AG04450 (cell line): ENCODE data around the gene SLC5A10. TPM values are rescaled to one million over a fixed set of nuclear protein-coding genes. Genes with fewer than 3 reads are reported as not detected.

Experiments used
- CTCF ChIA-PET: fragments of 300-600, 350-600 bp; formaldehyde crosslinking; extraction: SDS; loops from one replicate; lab custom pipeline; 2022; ENCODE audit warnings: antibody characterized with exemption, inconsistent platforms; lab: Charles Lee
- POLR2A ChIA-PET: fragments of 350-600 bp; formaldehyde crosslinking; extraction: SDS; loops from one replicate; lab custom pipeline; 2021; ENCODE audit warnings: antibody characterized with exemption, inconsistent platforms; lab: Yijun Ruan, JAX
- DNase-seq: peaks from one replicate; pipeline ENCODE4 v3.0.0-alpha.2; 2011; ENCODE audit warnings: low read depth, low spot score
- H3K27ac ChIP-seq: one replicate; pipeline ENCODE4 v1.5.1; 2012; ENCODE audit warnings: low read depth, low read length, control low read depth
- H3K27me3 ChIP-seq: one replicate; pipeline ENCODE4 v1.6.0; 2012; ENCODE audit warnings: low read length; ENCODE audit not compliant: control insufficient read depth, insufficient read depth
- H3K4me3 ChIP-seq: 2 replicates; pipeline ENCODE4 v1.5.1; 2011; ENCODE audit warnings: mild to moderate bottlenecking, low read depth, low read length, control low read depth
- H3K9me3 ChIP-seq: 2 replicates; pipeline ENCODE4 v1.5.1; 2012; ENCODE audit warnings: low read length; ENCODE audit not compliant: control insufficient read depth, insufficient read depth
- polyA plus RNA-seq: library from polyadenylated mRNA; depleted of rRNA; stranded (reverse); fragments of >200 nt; gene quantifications from 2 replicates; pipeline ENCODE4 v1.2.3, GENCODE V29; 2011
- TF ChIP-seq, protein P1 (sequence below): IDR thresholded peaks from 2 replicates; pipeline ENCODE4 v1.5.1; 2011; ENCODE audit warnings: low read depth, low read length, control low read depth, inconsistent platforms

Gene SLC5A10
- polyA plus RNA-seq, 1 experiment, result not detected

GRCh38 chr17:19005789-19006430 lies 53.9 kb downstream of the SLC5A10 start:
- CTCF ChIA-PET, result no interaction called here
- TF ChIP-seq, protein P1, sequence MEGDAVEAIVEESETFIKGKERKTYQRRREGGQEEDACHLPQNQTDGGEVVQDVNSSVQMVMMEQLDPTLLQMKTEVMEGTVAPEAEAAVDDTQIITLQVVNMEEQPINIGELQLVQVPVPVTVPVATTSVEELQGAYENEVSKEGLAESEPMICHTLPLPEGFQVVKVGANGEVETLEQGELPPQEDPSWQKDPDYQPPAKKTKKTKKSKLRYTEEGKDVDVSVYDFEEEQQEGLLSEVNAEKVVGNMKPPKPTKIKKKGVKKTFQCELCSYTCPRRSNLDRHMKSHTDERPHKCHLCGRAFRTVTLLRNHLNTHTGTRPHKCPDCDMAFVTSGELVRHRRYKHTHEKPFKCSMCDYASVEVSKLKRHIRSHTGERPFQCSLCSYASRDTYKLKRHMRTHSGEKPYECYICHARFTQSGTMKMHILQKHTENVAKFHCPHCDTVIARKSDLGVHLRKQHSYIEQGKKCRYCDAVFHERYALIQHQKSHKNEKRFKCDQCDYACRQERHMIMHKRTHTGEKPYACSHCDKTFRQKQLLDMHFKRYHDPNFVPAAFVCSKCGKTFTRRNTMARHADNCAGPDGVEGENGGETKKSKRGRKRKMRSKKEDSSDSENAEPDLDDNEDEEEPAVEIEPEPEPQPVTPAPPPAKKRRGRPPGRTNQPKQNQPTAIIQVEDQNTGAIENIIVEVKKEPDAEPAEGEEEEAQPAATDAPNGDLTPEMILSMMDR, result no peak
- no peak overlapping the region for H3K4me3 ChIP-seq
- POLR2A ChIA-PET, result no interaction called here
- H3K9me3 ChIP-seq, result no peaks in the 10 kb centered on the region; the same call in 1 of the 2 replicates
- H3K27me3 ChIP-seq, result no peaks in the 10 kb centered on the region
- H3K27ac ChIP-seq, result no peak overlapping the region
- no peak for DNase-seq

- ChIA-PET CTCF (no interaction called here), POLR2A (no interaction called here)
Observed at GRCh38 chr17:19006698-19007097, 54.7 kb downstream of the SLC5A10 start.

GRCh38 chr17:19009970-19010369 lies 58.0 kb downstream of the SLC5A10 start:
- TF ChIP-seq, protein P1, result no peak
- Histone ChIP-seq H3K27me3 (no peaks in the 10 kb centered on the region), H3K27ac (no peak overlapping the region), H3K9me3 (no peaks in the 10 kb centered on the region; the same call in 1 of the 2 replicates), H3K4me3 (no peak overlapping the region)
- no peak for DNase-seq
- ChIA-PET POLR2A (no interaction called here), CTCF (no interaction called here)

More at GRCh38 chr17:19006698-19007097, 54.7 kb downstream of the SLC5A10 start:
- TF ChIP-seq, protein P1, result no peak
- Histone ChIP-seq H3K4me3 (no peak overlapping the region), H3K9me3 (no peaks in the 10 kb centered on the region; the same call in 1 of the 2 replicates), H3K27me3 (no peaks in the 10 kb centered on the region), H3K27ac (no peak overlapping the region)
- DNase-seq, result no peak

GRCh38 chr17:19010729-19011505 lies 59.0 kb downstream of the SLC5A10 start:
- ChIA-PET POLR2A (interaction anchor here (0.5 kb wide), 1 partner anchor 1056 kb away, joined by 4 read pairs; no protein-coding TSS in a partner anchor), CTCF (interaction anchor here (0.9 kb wide), 1 partner anchor 50 kb away, joined by 3 read pairs; no protein-coding TSS in a partner anchor)
- Histone ChIP-seq H3K9me3 (no peaks in the 10 kb centered on the region; the same call in 1 of the 2 replicates), H3K27ac (no peak overlapping the region), H3K27me3 (no peaks in the 10 kb centered on the region), H3K4me3 (no peak overlapping the region)
- no peak for DNase-seq
- TF ChIP-seq, protein P1, result no peak

GRCh38 chr17:19011581-19011980 lies 59.6 kb downstream of the SLC5A10 start:
- POLR2A ChIA-PET, result no interaction called here
- CTCF ChIA-PET, result interaction anchor here (0.9 kb wide), 1 partner anchor 51 kb away, joined by 3 read pairs; no protein-coding TSS in a partner anchor
- no peak for DNase-seq

More at GRCh38 chr17:19011581-19011980, 59.6 kb downstream of the SLC5A10 start:
- Histone ChIP-seq H3K27ac (no peak overlapping the region), H3K4me3 (no peak overlapping the region), H3K9me3 (no peaks in the 10 kb centered on the region), H3K27me3 (no peaks in the 10 kb centered on the region)
- TF ChIP-seq, protein P1, result no peak
